H1 (cell line): Measurements from ENCODE around the gene MED28. TPM values are rescaled to one million over a fixed set of nuclear protein-coding genes. Genes with fewer than 3 reads are reported as not detected.

Experiments used
- CTCF ChIA-PET: fragments of 300-600 bp; sonication (Branson Sonifier 250); formaldehyde crosslinking; loops from one replicate; lab custom pipeline; 2021; ENCODE audit not compliant: partially characterized antibody; lab: Charles Lee
- POLR2A ChIA-PET: fragments of 300-600 bp; sonication (Branson Sonifier 250); formaldehyde crosslinking; loops from one replicate; lab custom pipeline; 2021; ENCODE audit warnings: inconsistent platforms; ENCODE audit not compliant: partially characterized antibody; lab: Charles Lee
- DNase-seq, 2 experiments: peaks; one replicate each; pipeline versions ENCODE4 v3.0.0 to v3.0.0-alpha.2; 2010 to 2022; ENCODE audit warnings: low spot score in 2 of 2, low read depth in 1 of 2, mixed read lengths in 1 of 2
- FAIRE-seq: peaks from 2 replicates; lab custom pipeline; 2011; peaks lifted over from hg19 to GRCh38; lab: Jason Lieb, UNC
- H2AFZ ChIP-seq: 2 replicates; pipeline ENCODE4 v1.8.1; 2012; ENCODE audit warnings: low read length, inconsistent platforms
- H2AK5ac ChIP-seq: 2 replicates; pipeline ENCODE4 v1.6.1; 2013; ENCODE audit warnings: low read depth, low read length
- H2BK120ac ChIP-seq: replicated peaks from 2 replicates; pipeline ENCODE3; 2013; ENCODE audit warnings: low read depth, low read length, inconsistent platforms
- H2BK12ac ChIP-seq: 2 replicates; pipeline ENCODE4 v1.6.1; 2013; ENCODE audit warnings: low read depth, low read length
- H2BK15ac ChIP-seq: 2 replicates; pipeline ENCODE4 v1.6.1; 2013; ENCODE audit warnings: low read length
- H2BK20ac ChIP-seq: 2 replicates; pipeline ENCODE4 v1.6.1; 2013; ENCODE audit warnings: low read length
- H2BK5ac ChIP-seq: 2 replicates; pipeline ENCODE4 v1.6.1; 2013; ENCODE audit warnings: low read depth, low read length
- H3K14ac ChIP-seq: 2 replicates; pipeline ENCODE4 v1.6.1; 2013; ENCODE audit warnings: inconsistent platforms; ENCODE audit not compliant: insufficient read length
- H3K18ac ChIP-seq: 2 replicates; pipeline ENCODE4 v1.6.1; 2013; ENCODE audit warnings: low read length; ENCODE audit errors: extremely low read depth
- H3K23ac ChIP-seq: 2 replicates; pipeline ENCODE4 v1.6.1; 2013; ENCODE audit warnings: inconsistent platforms; ENCODE audit not compliant: insufficient read length
- H3K23me2 ChIP-seq: 2 replicates; pipeline ENCODE4 v1.6.1; 2013; ENCODE audit warnings: low read depth, low read length
- H3K27ac ChIP-seq: 2 replicates; pipeline ENCODE4 v1.6.1; 2011; ENCODE audit warnings: low read depth, low read length, inconsistent platforms
- H3K27me3 ChIP-seq, 4 experiments: replicated peaks in 1 of 4; 1 replicate in 1 of 4; 2 replicates in 3 of 4; pipeline versions ENCODE4 v1.6.1 to v1.8.1; 2011 to 2013; ENCODE audit warnings: low read length in 3 of 4, mild to moderate bottlenecking in 3 of 4, inconsistent platforms in 2 of 4, mixed read lengths in 2 of 4, moderate library complexity in 1 of 4; ENCODE audit not compliant: control insufficient read depth in 3 of 4, insufficient read depth in 3 of 4; ENCODE audit errors: extremely low read depth in 1 of 4
- H3K36me3 ChIP-seq, 4 experiments: 2 replicates each; pipeline versions ENCODE4 v1.6.1 to v1.8.1; 2011 to 2013; ENCODE audit warnings: mild to moderate bottlenecking in 4 of 4, low read length in 3 of 4, moderate library complexity in 2 of 4, control low read depth in 1 of 4, inconsistent platforms in 1 of 4; ENCODE audit not compliant: insufficient read depth in 4 of 4, control insufficient read depth in 2 of 4
- H3K4ac ChIP-seq: replicated peaks from 2 replicates; pipeline ENCODE3; 2013; ENCODE audit warnings: low read length, low read depth, mixed read lengths, inconsistent platforms; ENCODE audit not compliant: insufficient read length
- H3K4me1 ChIP-seq, 4 experiments: replicated peaks in 1 of 4; 1 replicate in 1 of 4; 2 replicates in 3 of 4; pipeline versions ENCODE4 v1.6.1 to v1.8.1; 2011 to 2013; ENCODE audit warnings: low read length in 3 of 4, inconsistent platforms in 2 of 4, mixed read lengths in 1 of 4; ENCODE audit not compliant: insufficient read depth in 4 of 4, control insufficient read depth in 3 of 4
- H3K4me2 ChIP-seq, 2 experiments: 2 replicates each; pipeline versions ENCODE4 v1.6.1 to v1.8.1; 2011 to 2013; ENCODE audit warnings: low read depth in 2 of 2, low read length in 2 of 2, control low read depth in 1 of 2, inconsistent platforms in 1 of 2, mild to moderate bottlenecking in 1 of 2; ENCODE audit not compliant: insufficient read depth in 1 of 2
- H3K4me3 ChIP-seq, 4 experiments: fragments of 200-600, 300-600 bp in 1 of 4; sonication (generic), shearing (Covaris generic), sonication (Bioruptor Twin) in 1 of 4; 2 replicates each; pipeline versions ENCODE4 v1.5.1 to v1.8.1; 2011 to 2016; ENCODE audit warnings: low read length in 4 of 4, low read depth in 3 of 4, control low read depth in 2 of 4, inconsistent platforms in 2 of 4, mild to moderate bottlenecking in 2 of 4, mixed read lengths in 1 of 4, moderate library complexity in 1 of 4; ENCODE audit not compliant: insufficient read depth in 2 of 4; ENCODE audit errors: extremely low read depth in 1 of 4
- H3K56ac ChIP-seq: replicated peaks from 2 replicates; pipeline ENCODE3; 2013; ENCODE audit warnings: low read depth, mild to moderate bottlenecking, mixed read lengths, low read length, inconsistent platforms; ENCODE audit not compliant: insufficient read length
- H3K79me1 ChIP-seq: 2 replicates; pipeline ENCODE4 v1.6.1; 2013; ENCODE audit warnings: low read depth, low read length, control low read depth
- H3K79me2 ChIP-seq, 2 experiments: 2 replicates each; pipeline versions ENCODE4 v1.6.1 to v1.8.1; 2012 to 2013; ENCODE audit warnings: low read length in 2 of 2, mild to moderate bottlenecking in 2 of 2, inconsistent platforms in 1 of 2; ENCODE audit not compliant: insufficient read depth in 2 of 2, control insufficient read depth in 1 of 2
- H3K9ac ChIP-seq, 4 experiments: replicated peaks in 1 of 4; 1 replicate in 1 of 4; 2 replicates in 3 of 4; pipeline versions ENCODE4 v1.6.1 to v1.8.1; 2011 to 2013; ENCODE audit warnings: low read depth in 3 of 4, low read length in 3 of 4, control low read depth in 2 of 4, mild to moderate bottlenecking in 2 of 4, moderate library complexity in 2 of 4, inconsistent platforms in 1 of 4; ENCODE audit errors: extremely low read depth in 1 of 4
- H3K9me3 ChIP-seq, 2 experiments: 2 replicates each; pipeline versions ENCODE4 v1.6.1 to v1.8.1; 2012 to 2013; ENCODE audit warnings: mild to moderate bottlenecking in 2 of 2, moderate library complexity in 2 of 2, control low read depth in 1 of 2, inconsistent platforms in 1 of 2, low read depth in 1 of 2, low read length in 1 of 2, mixed read lengths in 1 of 2; ENCODE audit not compliant: insufficient read depth in 2 of 2
- H4K20me1 ChIP-seq, 2 experiments: replicated peaks in 1 of 2; 2 replicates each; pipeline versions ENCODE3 to v1.8.1; 2011 to 2013; ENCODE audit warnings: inconsistent platforms in 2 of 2, low read length in 2 of 2, mild to moderate bottlenecking in 1 of 2; ENCODE audit not compliant: insufficient read depth in 2 of 2, control insufficient read depth in 1 of 2
- H4K5ac ChIP-seq: 2 replicates; pipeline ENCODE4 v1.6.1; 2013; ENCODE audit warnings: low read length, low read depth, mixed read lengths, inconsistent platforms; ENCODE audit not compliant: insufficient read length
- H4K8ac ChIP-seq: 2 replicates; pipeline ENCODE4 v1.8.0; 2013; ENCODE audit warnings: mild to moderate bottlenecking, moderate library complexity, low read length, inconsistent platforms; ENCODE audit not compliant: insufficient read depth; ENCODE audit errors: extremely low read depth
- H4K91ac ChIP-seq: replicated peaks from 2 replicates; pipeline ENCODE3; 2013; ENCODE audit warnings: low read length, mixed read lengths, inconsistent platforms; ENCODE audit not compliant: insufficient read length
- ATF2 ChIP-seq: IDR thresholded peaks from 2 replicates; pipeline ENCODE4 v1.6.1; 2012; ENCODE audit warnings: low read length, inconsistent platforms
- BRCA1 ChIP-seq: IDR thresholded peaks from 2 replicates; pipeline ENCODE4 v1.6.1; 2012; ENCODE audit warnings: low read depth, low read length, improper control_type of control experiment
- CHD1 ChIP-seq: IDR thresholded peaks from 2 replicates; pipeline ENCODE4 v1.6.1; 2012; ENCODE audit warnings: low read depth, low read length, improper control_type of control experiment
- E2F6 ChIP-seq: IDR thresholded peaks from 2 replicates; pipeline ENCODE4 v1.6.1; 2012; ENCODE audit warnings: inconsistent platforms
- HDAC6 ChIP-seq: IDR thresholded peaks from one replicate; pipeline ENCODE4 v1.7.1; 2012; ENCODE audit warnings: low read depth, mild to moderate bottlenecking, inconsistent platforms, low read length, moderate library complexity
- KDM4A ChIP-seq: IDR thresholded peaks from one replicate; pipeline ENCODE4 v1.7.1; 2012; ENCODE audit warnings: low read depth, mild to moderate bottlenecking, moderate library complexity, low read length, inconsistent platforms; ENCODE audit not compliant: severe bottlenecking
- MAX ChIP-seq: IDR thresholded peaks from 2 replicates; pipeline ENCODE4 v1.6.1; 2012; ENCODE audit warnings: inconsistent platforms
- NRF1 ChIP-seq: IDR thresholded peaks from 2 replicates; pipeline ENCODE4 v1.6.1; 2011; ENCODE audit warnings: mild to moderate bottlenecking, low read depth, low read length, improper control_type of control experiment
- RBBP5 ChIP-seq: IDR thresholded peaks from 2 replicates; pipeline ENCODE4 v1.7.1; 2012; ENCODE audit warnings: low read depth, mild to moderate bottlenecking, inconsistent platforms, low read length, moderate library complexity, borderline replicate concordance
- WGBS, 2 experiments: shearing (Covaris generic) in 1 of 2; methylation state at CpG; one replicate each; pipeline versions ENCODE4 v1.1.6 to v1.1.7; 2013 to 2015; ENCODE audit warnings: low lambda C conversion rate in 2 of 2, mixed read lengths in 2 of 2, inconsistent platforms in 1 of 2, low coverage in 1 of 2, missing lambda C conversion rate in 1 of 2; ENCODE audit not compliant: insufficient replicate concordance in 2 of 2, insufficient coverage in 1 of 2, insufficient read length in 1 of 2; ENCODE audit errors: extremely low coverage in 1 of 2, missing lambda C conversion rate in 1 of 2; 5-methylcytosine and 5-hydroxymethylcytosine counted together
- polyA plus RNA-seq, 7 experiments: library from polyadenylated mRNA; depleted of rRNA in 3 of 7; stranded (reverse) in 5 of 7; unstranded in 2 of 7; fragments of >200 nt in 5 of 7; fragments of 200-250 nt in 2 of 7; gene quantifications; 1 replicate in 5 of 7; 2 replicates in 1 of 7; 4 replicates in 1 of 7; pipeline versions ENCODE4 v1.2.1 to v1.2.3, GENCODE V29; 2011 to 2013; ENCODE audit warnings: missing spikeins in 2 of 7, mixed read lengths in 2 of 7
- total RNA-seq: library from RNA; stranded (reverse); fragmentation: NEBNext Ultra II Directional; extraction: Animal tissue kit (Norgen Biotek cat#: 25700); gene quantifications from 2 replicates; pipeline ENCODE4 v1.2.1, GENCODE V29; 2021

Gene MED28
- total and polyA plus RNA-seq, 2 of the 8 experiments (the other 6 are each of a cell fraction or from before 2014, with no cell fraction given) = 24.0 to 87.1 TPM

GRCh38 chr4:17599826-17600225 lies 14.6 kb upstream of the MED28 start:
- Histone ChIP-seq H3K27ac (no peak overlapping the region), H3K4ac (no peak overlapping the region), H3K79me1 (no peaks in the 10 kb centered on the region), H3K4me3 (no peak overlapping the region), H3K18ac (no peak overlapping the region), H4K8ac (no peak overlapping the region), H3K36me3 (peaks cover 5 to 34% (median 23%) of the 10 kb centered on the region in 4 experiments), H4K5ac (no peak overlapping the region), H2BK120ac (no peak overlapping the region), H2AK5ac (no peak overlapping the region), H2BK5ac (no peak overlapping the region), H2AFZ (no peak overlapping the region), H3K4me2 (no peak overlapping the region), H3K27me3 (no peaks in the 10 kb centered on the region), H4K20me1 (peaks cover 0 to under 1% of the 10 kb centered on the region in 2 experiments), H2BK20ac (no peak overlapping the region), H3K23me2 (no peaks in the 10 kb centered on the region), H3K9ac (no peak overlapping the region), H2BK12ac (no peak overlapping the region), H3K4me1 (no peaks in the 10 kb centered on the region), H3K79me2 (no peaks in the 10 kb centered on the region), H3K56ac (no peak overlapping the region), H2BK15ac (no peak overlapping the region), H4K91ac (no peak overlapping the region), H3K23ac (no peak overlapping the region), H3K14ac (no peak overlapping the region), H3K9me3 (no peaks in the 10 kb centered on the region)
- ChIA-PET POLR2A (no interaction called here), CTCF (interaction anchor here (1.0 kb wide), 1 partner anchor 217 kb away, joined by 3 read pairs; no protein-coding TSS in a partner anchor)
- WGBS, 2 experiments = 100% methylated on average over 1 of the region's 1 CpG; no CpG with 5 or more reads in 1 of the 2 experiments
- FAIRE-seq = no peak
- TF ChIP-seq BRCA1 = no peak
- TF ChIP-seq HDAC6 = no peak
- no peak for TF ChIP-seq ATF2
- TF ChIP-seq CHD1 = no peak
- TF ChIP-seq RBBP5 = no peak
- no peak for TF ChIP-seq KDM4A
- no peak for TF ChIP-seq E2F6
- TF ChIP-seq NRF1 = no peak
- TF ChIP-seq MAX = no peak
- DNase-seq = no peak
